GM10266 (cell line): ENCODE measurements around the gene HAGH.

Experiments
- DNase-seq: peaks from one replicate; pipeline ENCODE4 v3.0.0; 2012; ENCODE audit errors: extremely low spot score
- CTCF ChIP-seq: IDR thresholded peaks from 2 replicates; pipeline ENCODE4 v1.5.1; 2012; ENCODE audit warnings: mild to moderate bottlenecking, low read depth; ENCODE audit not compliant: control insufficient read depth, insufficient read depth; ENCODE audit errors: missing control alignments

The HAGH gene

GRCh38 chr16:1822801-1823200 lies 3.8 kb downstream of the HAGH start:
- no peak for TF ChIP-seq CTCF
- no peak for DNase-seq

- DNase-seq: no peak
- TF ChIP-seq CTCF: no peak
These were observed 4.6 kb downstream of the HAGH start for GRCh38 chr16:1821861-1822611.

DNA sequence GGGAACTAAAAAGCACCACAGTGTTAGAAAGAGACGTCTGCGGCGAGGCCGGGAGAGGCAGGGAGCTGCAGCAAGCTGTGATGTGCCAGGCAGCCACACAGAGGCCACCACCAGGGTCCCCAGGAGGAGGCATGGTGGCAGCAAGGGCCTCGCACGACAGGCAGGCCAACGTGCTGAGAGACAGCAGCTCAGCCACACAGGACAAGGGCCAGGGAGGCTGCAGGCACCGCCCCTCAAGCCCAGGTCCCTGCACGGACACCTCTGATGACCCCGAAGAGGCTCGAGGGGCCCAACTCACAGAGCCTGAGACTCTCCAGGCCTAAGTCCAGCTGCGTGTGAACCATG lies 5.7 kb downstream of the HAGH start:
- TF ChIP-seq CTCF: no peak
- DNase-seq: no peak

- DNase-seq: no peak
- TF ChIP-seq CTCF: no peak
These were observed 6.3 kb downstream of the HAGH start for GRCh38 chr16:1820096-1820945.

- DNase-seq: no peak
- TF ChIP-seq CTCF: no peak
These were observed 7.0 kb downstream of the HAGH start for GRCh38 chr16:1819611-1820010.

DNA sequence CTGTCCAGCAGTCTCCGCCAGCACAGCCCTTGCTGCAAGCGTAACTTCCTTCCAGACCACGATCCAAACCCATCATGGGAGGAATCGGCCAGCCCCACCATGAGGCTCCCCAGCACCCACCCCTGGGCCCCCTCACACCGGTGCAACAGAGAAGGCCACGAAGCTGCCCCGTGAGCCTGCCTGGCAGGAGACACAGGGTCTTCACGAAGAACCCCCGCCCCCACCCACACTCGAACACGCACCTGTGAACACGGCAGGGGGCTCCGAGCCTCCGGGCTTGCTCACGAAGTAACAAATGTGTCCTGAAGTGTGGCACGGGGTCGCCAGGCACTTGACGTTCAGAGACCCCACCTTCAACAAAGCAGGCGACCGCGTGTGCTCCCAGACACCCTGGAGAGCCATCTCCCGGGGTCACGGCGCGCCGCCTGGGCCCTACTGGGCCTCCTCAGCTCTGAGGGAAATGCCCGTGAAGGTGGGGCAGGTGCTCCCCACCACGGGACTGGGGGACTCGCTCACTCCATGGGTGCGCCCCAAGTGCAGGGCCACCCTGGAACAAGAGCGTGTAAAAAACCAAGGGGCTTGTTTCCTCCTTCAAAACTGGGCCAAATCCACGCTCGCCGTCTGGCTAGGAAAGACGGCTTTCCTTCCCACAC lies 7.6 kb downstream of the HAGH start:
- TF ChIP-seq CTCF: no peak
- no peak for DNase-seq
